ENCODE measurements around the gene EPN1. TPM values are rescaled to one million over a fixed set of nuclear protein-coding genes. Genes with fewer than 3 reads are reported as not detected.

Gene EPN1
- total and polyA plus RNA-seq, 9 of the 15 experiments (the other 6 are each of a cell fraction or from before 2014, with no cell fraction given), result 0.08 to 138 (median 12.7) TPM

GRCh38 chr19:55640043-55640576 is 34.9 kb upstream of the EPN1 start (continued):
- no peak for TF ChIP-seq ZNF384 (IDR thresholded peaks at IDR 0.05; ENCODE audit: low read depth, low read length)
- TF ChIP-seq ZC3H4 (CRISPR knock-in tag; IDR thresholded peaks at IDR 0.05; ENCODE audit: borderline replicate concordance), result no peak
- no peak for TF ChIP-seq ZNF41 (CRISPR knock-in tag; conservative IDR thresholded peaks at IDR 0.05)
- no peak for TF ChIP-seq XRCC3 (IDR thresholded peaks at IDR 0.05)
- TF ChIP-seq ATF1 (CRISPR knock-in tag; IDR thresholded peaks at IDR 0.05), result no peak
- TF ChIP-seq ATF1 (tag; IDR thresholded peaks at IDR 0.05), result peak; percentile 76
- TF ChIP-seq, protein P1, sequence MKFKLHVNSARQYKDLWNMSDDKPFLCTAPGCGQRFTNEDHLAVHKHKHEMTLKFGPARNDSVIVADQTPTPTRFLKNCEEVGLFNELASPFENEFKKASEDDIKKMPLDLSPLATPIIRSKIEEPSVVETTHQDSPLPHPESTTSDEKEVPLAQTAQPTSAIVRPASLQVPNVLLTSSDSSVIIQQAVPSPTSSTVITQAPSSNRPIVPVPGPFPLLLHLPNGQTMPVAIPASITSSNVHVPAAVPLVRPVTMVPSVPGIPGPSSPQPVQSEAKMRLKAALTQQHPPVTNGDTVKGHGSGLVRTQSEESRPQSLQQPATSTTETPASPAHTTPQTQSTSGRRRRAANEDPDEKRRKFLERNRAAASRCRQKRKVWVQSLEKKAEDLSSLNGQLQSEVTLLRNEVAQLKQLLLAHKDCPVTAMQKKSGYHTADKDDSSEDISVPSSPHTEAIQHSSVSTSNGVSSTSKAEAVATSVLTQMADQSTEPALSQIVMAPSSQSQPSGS (CRISPR knock-in tag; IDR thresholded peaks at IDR 0.05), result peak; percentile 85
- no peak for TF ChIP-seq CHD1 (IDR thresholded peaks at IDR 0.05; ENCODE audit: low read length)
- peak; percentile 99 for TF ChIP-seq ZNF232 (CRISPR knock-in tag; IDR thresholded peaks at IDR 0.05)
- TF ChIP-seq SRF (CRISPR knock-in tag; IDR thresholded peaks at IDR 0.05), result peak in 1 of 2 experiments; percentile 67; a peak in 1 of 4 replicates
- TF ChIP-seq ADNP (tag; IDR thresholded peaks at IDR 0.05), result no peak
- peak; percentile 12; the same call in 1 of the 2 replicates for TF ChIP-seq ESRRA (IDR thresholded peaks at IDR 0.05; ENCODE audit: borderline replicate concordance, low read depth)
- TF ChIP-seq, protein P2, sequence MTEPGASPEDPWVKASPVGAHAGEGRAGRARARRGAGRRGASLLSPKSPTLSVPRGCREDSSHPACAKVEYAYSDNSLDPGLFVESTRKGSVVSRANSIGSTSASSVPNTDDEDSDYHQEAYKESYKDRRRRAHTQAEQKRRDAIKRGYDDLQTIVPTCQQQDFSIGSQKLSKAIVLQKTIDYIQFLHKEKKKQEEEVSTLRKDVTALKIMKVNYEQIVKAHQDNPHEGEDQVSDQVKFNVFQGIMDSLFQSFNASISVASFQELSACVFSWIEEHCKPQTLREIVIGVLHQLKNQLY (CRISPR knock-in tag; conservative IDR thresholded peaks at IDR 0.05), result peak in 1 of 2 experiments; percentile 96; a peak in 1 of 4 replicates
- TF ChIP-seq HSF4 (CRISPR knock-in tag; IDR thresholded peaks at IDR 0.05; ENCODE audit: borderline replicate concordance), result no peak; the same call in 1 of the 2 replicates
- TF ChIP-seq, protein P3, sequence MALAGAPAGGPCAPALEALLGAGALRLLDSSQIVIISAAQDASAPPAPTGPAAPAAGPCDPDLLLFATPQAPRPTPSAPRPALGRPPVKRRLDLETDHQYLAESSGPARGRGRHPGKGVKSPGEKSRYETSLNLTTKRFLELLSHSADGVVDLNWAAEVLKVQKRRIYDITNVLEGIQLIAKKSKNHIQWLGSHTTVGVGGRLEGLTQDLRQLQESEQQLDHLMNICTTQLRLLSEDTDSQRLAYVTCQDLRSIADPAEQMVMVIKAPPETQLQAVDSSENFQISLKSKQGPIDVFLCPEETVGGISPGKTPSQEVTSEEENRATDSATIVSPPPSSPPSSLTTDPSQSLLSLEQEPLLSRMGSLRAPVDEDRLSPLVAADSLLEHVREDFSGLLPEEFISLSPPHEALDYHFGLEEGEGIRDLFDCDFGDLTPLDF (CRISPR knock-in tag; IDR thresholded peaks at IDR 0.05), result peak; percentile 95
- no peak for TF ChIP-seq RBM25 (IDR thresholded peaks at IDR 0.05; ENCODE audit: low read depth, low read length, severe bottlenecking)
- peak; percentile 91 for TF ChIP-seq TGIF2 (CRISPR knock-in tag; IDR thresholded peaks at IDR 0.05)
- no peak for TF ChIP-seq ZNF347 (CRISPR knock-in tag; IDR thresholded peaks at IDR 0.05; ENCODE audit: low read depth)
- TF ChIP-seq, protein P4, sequence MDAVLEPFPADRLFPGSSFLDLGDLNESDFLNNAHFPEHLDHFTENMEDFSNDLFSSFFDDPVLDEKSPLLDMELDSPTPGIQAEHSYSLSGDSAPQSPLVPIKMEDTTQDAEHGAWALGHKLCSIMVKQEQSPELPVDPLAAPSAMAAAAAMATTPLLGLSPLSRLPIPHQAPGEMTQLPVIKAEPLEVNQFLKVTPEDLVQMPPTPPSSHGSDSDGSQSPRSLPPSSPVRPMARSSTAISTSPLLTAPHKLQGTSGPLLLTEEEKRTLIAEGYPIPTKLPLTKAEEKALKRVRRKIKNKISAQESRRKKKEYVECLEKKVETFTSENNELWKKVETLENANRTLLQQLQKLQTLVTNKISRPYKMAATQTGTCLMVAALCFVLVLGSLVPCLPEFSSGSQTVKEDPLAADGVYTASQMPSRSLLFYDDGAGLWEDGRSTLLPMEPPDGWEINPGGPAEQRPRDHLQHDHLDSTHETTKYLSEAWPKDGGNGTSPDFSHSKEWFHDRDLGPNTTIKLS (IDR thresholded peaks at IDR 0.05; ENCODE audit: borderline replicate concordance, low read depth), result peak; percentile 98
- peak; percentile 77 for TF ChIP-seq PCBP1 (IDR thresholded peaks at IDR 0.05; ENCODE audit: low read depth, low read length, poor library complexity, severe bottlenecking)
- 0 out of 2 replicates have a peak, but pooled peaks have one; percentile 8 for TF ChIP-seq PHF21A (IDR thresholded peaks at IDR 0.05; ENCODE audit: borderline replicate concordance, low read depth)
- no peak for TF ChIP-seq ZNF175 (CRISPR knock-in tag; IDR thresholded peaks at IDR 0.05; ENCODE audit: low read depth)
- TF ChIP-seq CBX8 (IDR thresholded peaks at IDR 0.05; ENCODE audit: borderline replicate concordance, extremely low read depth, low read depth, low read length, poor library complexity, severe bottlenecking), result no peak
- peak; percentile 48; the same call in 1 of the 2 replicates for TF ChIP-seq ELF4 (CRISPR knock-in tag; IDR thresholded peaks at IDR 0.05)
- no peak for TF ChIP-seq ZNF212 (CRISPR knock-in tag; IDR thresholded peaks at IDR 0.05)
